ENCODE data around the gene TMEM63C. TPM values are rescaled to one million over a fixed set of nuclear protein-coding genes. Genes with fewer than 3 reads are reported as not detected.
"Not testable (repeated sequence)": the region's sequence is repeated elsewhere in the genome, so short reads cannot be mapped to it uniquely, and the experiment has no call there.

The TMEM63C gene
- total and polyA plus RNA-seq, 2 donors from 2014 or later = 0.84 to 1.9 TPM

DNA sequence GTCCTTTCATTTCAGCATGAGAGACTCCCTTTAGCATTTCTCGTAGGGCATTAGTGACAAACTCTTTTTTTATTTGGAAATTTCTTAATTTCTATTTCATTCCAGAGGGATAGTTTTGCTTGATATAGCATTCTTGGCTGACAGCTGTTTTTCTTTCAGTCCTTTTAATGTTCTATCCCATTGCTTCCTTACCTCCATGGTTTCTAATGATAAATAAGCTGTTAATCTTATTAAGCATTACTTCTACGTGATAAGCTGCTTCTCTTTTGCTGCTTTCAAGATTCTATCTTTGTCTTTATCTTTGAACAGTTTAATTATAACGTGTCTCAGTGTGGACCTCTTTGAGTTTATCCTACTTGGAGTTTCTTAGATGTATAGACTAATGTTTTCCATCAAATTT, 11.6 kb upstream of the TMEM63C start:
- Histone ChIP-seq H3K36me3 (ENCODE audit: control insufficient read depth in 2 of 3, insufficient read depth in 3 of 3, low read length in 3 of 3) (no peaks in the 10 kb centered on the region), H3K27ac (ENCODE audit: low read depth in 2 of 2, low read length in 2 of 2) (no peak overlapping the region), H3K27me3 (ENCODE audit: control insufficient read depth, insufficient read depth, low read length) (no peaks in the 10 kb centered on the region), H3K9ac (ENCODE audit: low read length in 3 of 3) (no peak overlapping the region), H3K9me3 (ENCODE audit: control insufficient read depth in 2 of 3, insufficient read depth in 1 of 3, low read length in 3 of 3) (peaks cover 0 to 6% (median 2%) of the 10 kb centered on the region in 3 donors), H3K4me3 (ENCODE audit: low read length in 3 of 3) (no peak overlapping the region), H3K4me1 (ENCODE audit: control insufficient read depth in 2 of 3, insufficient read depth in 2 of 3, low read depth in 1 of 3, low read length in 3 of 3) (no peaks in the 10 kb centered on the region)
- DNase-seq = no peak
- no peak for TF ChIP-seq CTCF (IDR thresholded peaks at IDR 0.05; ENCODE audit: borderline replicate concordance, extremely low read depth, insufficient read depth)
- intact Hi-C loops (cut with DNase I) = no loop called here
- no peak for FAIRE-seq

GRCh38 chr14:77172916-77173315, 8.7 kb upstream of the TMEM63C start:
- TF ChIP-seq CTCF (IDR thresholded peaks at IDR 0.05; ENCODE audit: borderline replicate concordance, extremely low read depth, insufficient read depth) = no peak
- H3K27ac ChIP-seq (ENCODE audit: low read depth in 2 of 2, low read length in 2 of 2) = no peak overlapping the region
- no peak for FAIRE-seq
- H3K27me3 ChIP-seq (ENCODE audit: control insufficient read depth, insufficient read depth, low read length) = no peaks in the 10 kb centered on the region
- peaks cover 0 to 6% (median 2%) of the 10 kb centered on the region in 3 donors for H3K9me3 ChIP-seq (ENCODE audit: control insufficient read depth in 2 of 3, insufficient read depth in 1 of 3, low read length in 3 of 3)
- no peak overlapping the region for H3K4me3 ChIP-seq (ENCODE audit: low read length in 3 of 3)
- H3K9ac ChIP-seq (ENCODE audit: low read length in 3 of 3) = no peak overlapping the region
- no peak for DNase-seq
- no peaks in the 10 kb centered on the region for H3K36me3 ChIP-seq (ENCODE audit: control insufficient read depth in 2 of 3, insufficient read depth in 3 of 3, low read length in 3 of 3)
- intact Hi-C loops (cut with DNase I) = no loop called here
- no peaks in the 10 kb centered on the region for H3K4me1 ChIP-seq (ENCODE audit: control insufficient read depth in 2 of 3, insufficient read depth in 2 of 3, low read depth in 1 of 3, low read length in 3 of 3)

DNA sequence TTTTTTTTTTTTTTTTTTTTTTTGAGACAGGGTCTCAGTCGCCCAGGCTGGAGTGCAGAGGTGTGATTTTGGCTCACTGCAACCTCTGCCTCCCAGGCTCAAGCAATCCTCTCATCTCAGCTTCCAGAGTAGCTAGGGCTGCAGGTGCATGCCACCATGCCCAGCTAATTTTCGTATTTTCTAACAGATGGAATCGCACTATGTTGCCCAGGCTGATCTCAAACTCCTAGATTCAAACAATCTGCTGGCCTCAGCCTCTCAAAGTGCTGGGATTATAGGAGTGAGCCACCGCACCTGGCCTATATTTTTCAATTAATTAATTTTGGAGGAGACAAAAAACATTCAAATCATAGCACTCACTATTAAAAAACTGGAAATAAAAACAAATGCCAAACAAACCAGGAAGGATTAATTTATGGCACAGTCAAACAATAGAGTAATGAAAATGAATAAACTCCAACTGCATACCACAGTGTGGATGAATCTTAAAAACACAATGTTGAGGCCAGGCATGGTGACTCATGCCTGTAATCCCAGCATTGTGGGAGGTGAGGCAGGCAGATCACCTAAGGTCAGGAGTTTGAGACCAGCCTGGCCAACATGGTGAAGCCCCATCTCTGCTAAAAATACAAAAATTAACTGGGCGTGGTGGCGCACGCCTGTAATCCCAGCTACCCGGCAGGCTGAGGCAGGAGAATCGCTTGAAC, 7.5 kb upstream of the TMEM63C start:
- H3K27ac ChIP-seq (ENCODE audit: low read depth in 2 of 2, low read length in 2 of 2); intact Hi-C loops (cut with DNase I); H3K4me3 ChIP-seq (ENCODE audit: low read length in 3 of 3); H3K36me3 ChIP-seq (ENCODE audit: control insufficient read depth in 2 of 3, insufficient read depth in 3 of 3, low read length in 3 of 3); H3K9me3 ChIP-seq (ENCODE audit: control insufficient read depth in 2 of 3, insufficient read depth in 1 of 3, low read length in 3 of 3); H3K27me3 ChIP-seq (ENCODE audit: control insufficient read depth, insufficient read depth, low read length); H3K4me1 ChIP-seq (ENCODE audit: control insufficient read depth in 2 of 3, insufficient read depth in 2 of 3, low read depth in 1 of 3, low read length in 3 of 3); H3K9ac ChIP-seq (ENCODE audit: low read length in 3 of 3); FAIRE-seq; DNase-seq: not testable (repeated sequence)

- no peak for FAIRE-seq
- no peaks in the 10 kb centered on the region for H3K36me3 ChIP-seq (ENCODE audit: control insufficient read depth in 2 of 3, insufficient read depth in 3 of 3, low read length in 3 of 3)
- intact Hi-C loops (cut with DNase I) = no loop called here
Observed at GRCh38 chr14:77175843-77176242, 5.8 kb upstream of the TMEM63C start.

More at GRCh38 chr14:77175843-77176242, 5.8 kb upstream of the TMEM63C start:
- H3K27me3 ChIP-seq (ENCODE audit: control insufficient read depth, insufficient read depth, low read length) = no peaks in the 10 kb centered on the region
- no peaks in the 10 kb centered on the region for H3K9me3 ChIP-seq (ENCODE audit: control insufficient read depth in 2 of 3, insufficient read depth in 1 of 3, low read length in 3 of 3)
- no peak overlapping the region for H3K27ac ChIP-seq (ENCODE audit: low read depth in 2 of 2, low read length in 2 of 2)
- TF ChIP-seq CTCF (IDR thresholded peaks at IDR 0.05; ENCODE audit: borderline replicate concordance, extremely low read depth, insufficient read depth) = no peak
- no peak overlapping the region for H3K4me3 ChIP-seq (ENCODE audit: low read length in 3 of 3)
- H3K9ac ChIP-seq (ENCODE audit: low read length in 3 of 3) = no peak overlapping the region
- no peaks in the 10 kb centered on the region for H3K4me1 ChIP-seq (ENCODE audit: control insufficient read depth in 2 of 3, insufficient read depth in 2 of 3, low read depth in 1 of 3, low read length in 3 of 3)
- no peak for DNase-seq

Measured in kidney (tissue), 14 donors.